ENCODE measurements around the gene HACD3. TPM values are rescaled to one million over a fixed set of nuclear protein-coding genes. Genes with fewer than 3 reads are reported as not detected.

The HACD3 gene
- total and polyA plus RNA-seq, 2 of the 4 experiments (the other 2 are of a cell fraction): 60.9 to 131 TPM

DNA sequence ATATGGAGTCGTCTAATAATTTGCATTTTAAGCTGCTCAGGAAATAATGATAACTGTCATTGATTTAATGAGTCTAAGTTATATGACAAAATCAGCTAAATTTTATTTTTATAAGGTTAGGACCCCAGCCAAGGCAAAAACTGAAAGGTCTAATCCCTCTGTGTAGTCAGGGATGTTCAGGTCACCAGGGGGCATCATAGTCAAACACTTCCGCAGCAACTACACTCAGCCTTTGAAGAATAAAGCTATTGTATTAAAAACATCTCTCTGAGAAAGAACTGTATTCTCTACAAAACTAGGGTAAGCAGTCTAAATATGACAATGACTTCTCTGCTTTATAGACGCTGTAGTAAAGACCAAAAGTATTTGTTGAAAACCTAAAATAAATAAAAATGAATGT, 65.7 kb downstream of the HACD3 start:
- POLR2A ChIA-PET (ENCODE audit: unreplicated experiment): no interaction called here
- DNase-seq: no peak
- no peak overlapping the region for H2AK9ac ChIP-seq (replicated peaks; ENCODE audit: low read depth, low read length, poor library complexity)

More for the DNA sequence above, 65.7 kb downstream of the HACD3 start:
- H3K79me1 ChIP-seq (ENCODE audit: low read depth in 1 of 2, low read length in 2 of 2): peaks cover 0 to 7% of the 10 kb centered on the region in 2 experiments; a peak in 2 of 4 replicates
- H3K4ac ChIP-seq (ENCODE audit: low read depth, low read length): no peak overlapping the region
- no peak overlapping the region for H2BK120ac ChIP-seq (ENCODE audit: low read depth, low read length)
- peaks cover 30% of the 10 kb centered on the region for H3K36me3 ChIP-seq (ENCODE audit: control insufficient read depth, insufficient read depth, low read length)
- no peak overlapping the region for H3K4me3 ChIP-seq (ENCODE audit: insufficient read depth, low read depth, low read length)
- WGBS, 2 experiments (ENCODE audit: extremely low coverage in 2 of 2, insufficient read length in 1 of 2): no CpG with 5 or more reads among the region's 3 CpGs
- no peak overlapping the region for H4K8ac ChIP-seq (ENCODE audit: low read depth in 2 of 2, low read length in 2 of 2)
- no peaks in the 10 kb centered on the region for H3K4me1 ChIP-seq (ENCODE audit: control insufficient read depth, insufficient read depth, low read length)
- no TSS peak for BruUV-seq (replicated peaks)
- H2AFZ ChIP-seq (replicated peaks; ENCODE audit: low read length, poor library complexity): no peak overlapping the region
- no peak overlapping the region for H4K91ac ChIP-seq (ENCODE audit: insufficient read depth, low read depth, low read length)
- in situ Hi-C loops (cut with MboI; ENCODE audit: low sequenced_read_pairs) (no loop called here), intact Hi-C loops (cut with micrococcal nuclease) (no loop called here), dilution Hi-C loops (cut with HindIII; ENCODE audit: low sequenced_read_pairs, unreplicated experiment) (no loop called here)
- H4K5ac ChIP-seq (ENCODE audit: low read depth, low read length): no peak overlapping the region
- H3K18ac ChIP-seq (ENCODE audit: low read depth, low read length): no peak overlapping the region
- no peak for TF ChIP-seq CEBPB (IDR thresholded peaks at IDR 0.05; ENCODE audit: low read depth, low read length)
- TF ChIP-seq MXI1 (IDR thresholded peaks at IDR 0.05; ENCODE audit: borderline replicate concordance, low read depth, low read length): no peak
- TF ChIP-seq, protein P1, sequence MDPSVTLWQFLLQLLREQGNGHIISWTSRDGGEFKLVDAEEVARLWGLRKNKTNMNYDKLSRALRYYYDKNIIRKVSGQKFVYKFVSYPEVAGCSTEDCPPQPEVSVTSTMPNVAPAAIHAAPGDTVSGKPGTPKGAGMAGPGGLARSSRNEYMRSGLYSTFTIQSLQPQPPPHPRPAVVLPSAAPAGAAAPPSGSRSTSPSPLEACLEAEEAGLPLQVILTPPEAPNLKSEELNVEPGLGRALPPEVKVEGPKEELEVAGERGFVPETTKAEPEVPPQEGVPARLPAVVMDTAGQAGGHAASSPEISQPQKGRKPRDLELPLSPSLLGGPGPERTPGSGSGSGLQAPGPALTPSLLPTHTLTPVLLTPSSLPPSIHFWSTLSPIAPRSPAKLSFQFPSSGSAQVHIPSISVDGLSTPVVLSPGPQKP (IDR thresholded peaks at IDR 0.05; ENCODE audit: borderline replicate concordance, low read depth, low read length): no peak
- TF ChIP-seq POLR2A (IDR thresholded peaks at IDR 0.05; ENCODE audit: low read depth, low read length): no peak
- TF ChIP-seq, protein P2, sequence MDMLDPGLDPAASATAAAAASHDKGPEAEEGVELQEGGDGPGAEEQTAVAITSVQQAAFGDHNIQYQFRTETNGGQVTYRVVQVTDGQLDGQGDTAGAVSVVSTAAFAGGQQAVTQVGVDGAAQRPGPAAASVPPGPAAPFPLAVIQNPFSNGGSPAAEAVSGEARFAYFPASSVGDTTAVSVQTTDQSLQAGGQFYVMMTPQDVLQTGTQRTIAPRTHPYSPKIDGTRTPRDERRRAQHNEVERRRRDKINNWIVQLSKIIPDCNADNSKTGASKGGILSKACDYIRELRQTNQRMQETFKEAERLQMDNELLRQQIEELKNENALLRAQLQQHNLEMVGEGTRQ (IDR thresholded peaks at IDR 0.05; ENCODE audit: low read depth, low read length): no peak
- no peak for TF ChIP-seq NFE2L2 (IDR thresholded peaks at IDR 0.05; ENCODE audit: low read depth, low read length)
- no peak for TF ChIP-seq CHD1 (IDR thresholded peaks at IDR 0.05; ENCODE audit: low read depth, low read length)
- TF ChIP-seq, protein P3, sequence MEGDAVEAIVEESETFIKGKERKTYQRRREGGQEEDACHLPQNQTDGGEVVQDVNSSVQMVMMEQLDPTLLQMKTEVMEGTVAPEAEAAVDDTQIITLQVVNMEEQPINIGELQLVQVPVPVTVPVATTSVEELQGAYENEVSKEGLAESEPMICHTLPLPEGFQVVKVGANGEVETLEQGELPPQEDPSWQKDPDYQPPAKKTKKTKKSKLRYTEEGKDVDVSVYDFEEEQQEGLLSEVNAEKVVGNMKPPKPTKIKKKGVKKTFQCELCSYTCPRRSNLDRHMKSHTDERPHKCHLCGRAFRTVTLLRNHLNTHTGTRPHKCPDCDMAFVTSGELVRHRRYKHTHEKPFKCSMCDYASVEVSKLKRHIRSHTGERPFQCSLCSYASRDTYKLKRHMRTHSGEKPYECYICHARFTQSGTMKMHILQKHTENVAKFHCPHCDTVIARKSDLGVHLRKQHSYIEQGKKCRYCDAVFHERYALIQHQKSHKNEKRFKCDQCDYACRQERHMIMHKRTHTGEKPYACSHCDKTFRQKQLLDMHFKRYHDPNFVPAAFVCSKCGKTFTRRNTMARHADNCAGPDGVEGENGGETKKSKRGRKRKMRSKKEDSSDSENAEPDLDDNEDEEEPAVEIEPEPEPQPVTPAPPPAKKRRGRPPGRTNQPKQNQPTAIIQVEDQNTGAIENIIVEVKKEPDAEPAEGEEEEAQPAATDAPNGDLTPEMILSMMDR (conservative IDR thresholded peaks at IDR 0.05; ENCODE audit: low read depth, low read length): peak; percentile 31
- TF ChIP-seq RCOR1 (IDR thresholded peaks at IDR 0.05; ENCODE audit: insufficient replicate concordance, low read length): no peak
- no peak for TF ChIP-seq BHLHE40 (IDR thresholded peaks at IDR 0.05; ENCODE audit: low read depth, low read length)
- no peak for TF ChIP-seq FOS (IDR thresholded peaks at IDR 0.05; ENCODE audit: low read depth, low read length)
- no peak for TF ChIP-seq MAZ (IDR thresholded peaks at IDR 0.05; ENCODE audit: borderline replicate concordance, low read depth, low read length)
- no peak for TF ChIP-seq RFX5 (IDR thresholded peaks at IDR 0.05; ENCODE audit: low read depth, low read length)
- no peak for TF ChIP-seq SMC3 (IDR thresholded peaks at IDR 0.05; ENCODE audit: low read depth, low read length)
- no peak for TF ChIP-seq MAFK (IDR thresholded peaks at IDR 0.05; ENCODE audit: low read depth, low read length)
- peak; percentile 38 for TF ChIP-seq RAD21 (IDR thresholded peaks at IDR 0.05; ENCODE audit: low read length)
- H3K23ac ChIP-seq (ENCODE audit: low read depth, low read length): no peak overlapping the region
- H3K9ac ChIP-seq (ENCODE audit: low read depth, low read length): no peak overlapping the region
- no peaks in the 10 kb centered on the region for H3K27me3 ChIP-seq (ENCODE audit: control insufficient read depth, insufficient read depth, low read length)
- no peaks in the 10 kb centered on the region for H4K20me1 ChIP-seq (ENCODE audit: insufficient read depth, low read length)
- no peak overlapping the region for H2BK15ac ChIP-seq (ENCODE audit: low read depth, low read length)
- no peak overlapping the region for H2AK5ac ChIP-seq (ENCODE audit: low read depth, low read length)
- no peak overlapping the region for H3K56ac ChIP-seq (ENCODE audit: extremely low read depth, insufficient read depth, low read length)
- H3K4me2 ChIP-seq (ENCODE audit: low read depth, low read length): no peak overlapping the region
- H3K9me1 ChIP-seq (ENCODE audit: insufficient read depth, low read length): no peaks in the 10 kb centered on the region
- no peak overlapping the region for H2BK5ac ChIP-seq (ENCODE audit: low read depth, low read length, poor library complexity, severe bottlenecking)
- CTCF ChIA-PET: interaction anchor here (0.8 kb wide), 1 partner anchor 33 kb away, joined by 3 read pairs; no protein-coding TSS in a partner anchor
- H3K9me3 ChIP-seq (ENCODE audit: control insufficient read depth, insufficient read depth, low read length): no peaks in the 10 kb centered on the region
- no peak overlapping the region for H3K27ac ChIP-seq (ENCODE audit: insufficient read depth, low read length)
- ATAC-seq (ENCODE audit: low read depth): no peak
- H2BK20ac ChIP-seq (ENCODE audit: low read depth, low read length): no peak overlapping the region
- H3K14ac ChIP-seq (replicated peaks; ENCODE audit: low read depth, low read length): no peak overlapping the region

Measured in IMR-90 (cell line).